NB4 (cell line): Measurements from ENCODE around the gene CHKA.

Experiments
- MYC ChIP-seq: IDR thresholded peaks from 2 replicates; pipeline ENCODE4 v1.6.1; 2011; ENCODE audit warnings: low read depth, low read length
- POLR2A ChIP-seq: IDR thresholded peaks from 2 replicates; pipeline ENCODE4 v1.6.1; 2011; ENCODE audit warnings: mild to moderate bottlenecking; ENCODE audit not compliant: insufficient read length; ENCODE audit errors: extremely low read depth
- TF ChIP-seq, protein P1 (sequence below): IDR thresholded peaks from one replicate; pipeline ENCODE4 v1.5.1; 2012; ENCODE audit warnings: low read depth, low read length

DNA sequence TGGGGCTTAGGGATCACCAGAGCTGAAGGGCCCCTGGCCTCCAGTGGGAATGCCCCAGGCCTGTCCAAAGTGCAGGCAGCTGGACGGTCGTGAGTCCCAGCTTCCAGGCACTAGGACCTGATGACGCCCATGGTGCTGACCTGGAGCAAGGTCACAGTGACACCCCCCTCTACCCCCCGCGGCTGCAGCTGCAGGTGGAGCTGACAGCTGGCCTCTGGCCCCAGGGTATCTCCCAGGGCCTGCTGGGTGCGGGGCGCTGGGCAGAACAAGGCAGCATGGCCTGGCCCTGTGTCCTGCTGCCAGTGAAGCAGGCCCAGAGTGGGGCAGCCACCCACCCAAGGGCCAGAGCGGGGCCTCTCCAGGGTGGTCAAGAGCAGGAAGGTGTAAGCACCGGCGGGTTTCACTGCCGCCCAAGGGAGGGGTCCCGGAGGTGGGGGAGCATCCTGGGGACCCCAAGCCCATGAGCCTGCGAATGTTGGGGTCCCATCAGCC is 82.9 kb downstream of the CHKA start:
- TF ChIP-seq, protein P1, sequence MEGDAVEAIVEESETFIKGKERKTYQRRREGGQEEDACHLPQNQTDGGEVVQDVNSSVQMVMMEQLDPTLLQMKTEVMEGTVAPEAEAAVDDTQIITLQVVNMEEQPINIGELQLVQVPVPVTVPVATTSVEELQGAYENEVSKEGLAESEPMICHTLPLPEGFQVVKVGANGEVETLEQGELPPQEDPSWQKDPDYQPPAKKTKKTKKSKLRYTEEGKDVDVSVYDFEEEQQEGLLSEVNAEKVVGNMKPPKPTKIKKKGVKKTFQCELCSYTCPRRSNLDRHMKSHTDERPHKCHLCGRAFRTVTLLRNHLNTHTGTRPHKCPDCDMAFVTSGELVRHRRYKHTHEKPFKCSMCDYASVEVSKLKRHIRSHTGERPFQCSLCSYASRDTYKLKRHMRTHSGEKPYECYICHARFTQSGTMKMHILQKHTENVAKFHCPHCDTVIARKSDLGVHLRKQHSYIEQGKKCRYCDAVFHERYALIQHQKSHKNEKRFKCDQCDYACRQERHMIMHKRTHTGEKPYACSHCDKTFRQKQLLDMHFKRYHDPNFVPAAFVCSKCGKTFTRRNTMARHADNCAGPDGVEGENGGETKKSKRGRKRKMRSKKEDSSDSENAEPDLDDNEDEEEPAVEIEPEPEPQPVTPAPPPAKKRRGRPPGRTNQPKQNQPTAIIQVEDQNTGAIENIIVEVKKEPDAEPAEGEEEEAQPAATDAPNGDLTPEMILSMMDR, result no peak
- TF ChIP-seq POLR2A (no peak), MYC (no peak)
